Right cardiac atrium (tissue), 5 donors: ENCODE results near the gene CHTOP. TPM values are rescaled to one million over a fixed set of nuclear protein-coding genes. Genes with fewer than 3 reads are reported as not detected.
"Not testable (repeated sequence)": the region's sequence is repeated elsewhere in the genome, so short reads cannot be mapped to it uniquely, and the experiment has no call there.

Experiments
- ATAC-seq, 2 donors: fragments of 200-7000 bp; cut with Tn5 transposase; one replicate each; pipeline versions ENCODE4 v1.8.0 to v1.9.1; 2020; ENCODE audit warnings: moderate library complexity in 2 of 2, mild to moderate bottlenecking in 1 of 2
- DNase-seq, 3 donors: peaks; one replicate each; pipeline ENCODE4 v3.0.0-alpha.2; 2020
- H3K27ac ChIP-seq: one replicate; pipeline ENCODE4 v1.5.1; 2013; ENCODE audit warnings: mild to moderate bottlenecking, low read length, control low read depth, moderate library complexity
- H3K27me3 ChIP-seq: one replicate; pipeline ENCODE4 v1.6.1; 2013; ENCODE audit not compliant: control insufficient read depth, insufficient read depth
- H3K4me1 ChIP-seq: one replicate; pipeline ENCODE4 v1.6.1; 2013; ENCODE audit warnings: low read length; ENCODE audit not compliant: control insufficient read depth, insufficient read depth
- H3K4me3 ChIP-seq: one replicate; pipeline ENCODE4 v1.5.1; 2013; ENCODE audit warnings: low read length, control low read depth
- H3K9me3 ChIP-seq: one replicate; pipeline ENCODE4 v1.6.1; 2013; ENCODE audit warnings: low read length; ENCODE audit not compliant: control insufficient read depth
- WGBS: extraction: QIAGEN DNeasy Blood & Tissue Kit; methylation state at CpG from one replicate; pipeline ENCODE4 v1.1.7; 2013; 5-methylcytosine and 5-hydroxymethylcytosine counted together
- intact Hi-C, 4 donors: fragments of 100-400 bp; cut with DNase I; formaldehyde crosslinking; loops; one replicate each; pipeline versions ENCODE4 v1.11.0 to v1.14.0; 2022 to 2023
- long read RNA-seq, 4 donors: library from polyadenylated mRNA; unstranded; transcript quantifications; one replicate each; pipeline ENCODE4 v2.0.0, GENCODE V29; 2020 to 2021
- polyA plus RNA-seq: library from polyadenylated mRNA; stranded (reverse); fragments of 200-250 nt; gene quantifications from one replicate; pipeline ENCODE4 v1.2.3, GENCODE V29; 2013
- total RNA-seq, 4 donors: library from RNA; stranded (reverse); fragmentation: NEBNext Ultra II Directional; extraction: Animal tissue kit (Norgen Biotek cat#: 25700); gene quantifications; one replicate each; pipeline ENCODE4 v1.2.1, GENCODE V29; 2021
- donor health status: healthy with polysubstance abuse.
- donor health status: DM: no; HTN: yes; CAD: no.
- donor health status: DM: no; HTN: no; CAD: no.
- donor health status: DM: no; HTN: yes; CAD: no; lungs with severe emphysema.
- donor health status: DM: yes; HTN: yes; CAD: no.

Gene CHTOP, protein sequence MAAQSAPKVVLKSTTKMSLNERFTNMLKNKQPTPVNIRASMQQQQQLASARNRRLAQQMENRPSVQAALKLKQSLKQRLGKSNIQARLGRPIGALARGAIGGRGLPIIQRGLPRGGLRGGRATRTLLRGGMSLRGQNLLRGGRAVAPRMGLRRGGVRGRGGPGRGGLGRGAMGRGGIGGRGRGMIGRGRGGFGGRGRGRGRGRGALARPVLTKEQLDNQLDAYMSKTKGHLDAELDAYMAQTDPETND
- total RNA-seq (10 to 100 TPM; 56.1 to 75.3 (median 66.1) TPM), polyA plus RNA-seq (65.0 TPM)
- long read RNA-seq, donor 1, transcript CHTOP-204 (6 exons, 2,096 nt) = minor isoform, 56 of 162 reads
- long read RNA-seq, donor 1, transcript CHTOP-203 (6 exons, 2,165 nt) = major isoform, 57 of 162 reads
- long read RNA-seq, donor 1, partial matches to known transcripts = 2 of 162 reads
- long read RNA-seq, donor 1, other reads (novel, unspliced or antisense) = 45 of 162 reads
- long read RNA-seq, donor 2, transcript CHTOP-203 (6 exons, 2,165 nt) = major isoform, 25 of 61 reads
- long read RNA-seq, donor 2, transcript CHTOP-204 (6 exons, 2,096 nt) = minor isoform, 20 of 61 reads
- long read RNA-seq, donor 2, partial matches to known transcripts = 4 of 61 reads
- long read RNA-seq, donor 2, other reads (novel, unspliced or antisense) = 12 of 61 reads
- long read RNA-seq, donor 3, transcript CHTOP-203 (6 exons, 2,165 nt) = major isoform, 75 of 197 reads
- long read RNA-seq, donor 3, transcript CHTOP-204 (6 exons, 2,096 nt) = minor isoform, 61 of 197 reads
- long read RNA-seq, donor 3, transcript CHTOP-206 (3 exons, 2,553 nt) = minor isoform, 5 of 197 reads
- long read RNA-seq, donor 3, partial matches to known transcripts = 6 of 197 reads
- long read RNA-seq, donor 3, other reads (novel, unspliced or antisense) = 46 of 197 reads
- long read RNA-seq, donor 4, transcript CHTOP-204 (6 exons, 2,096 nt) = major isoform, 17 of 45 reads
- long read RNA-seq, donor 4, transcript CHTOP-203 (6 exons, 2,165 nt) = minor isoform, 13 of 45 reads
- long read RNA-seq, donor 4, partial matches to known transcripts = 0 of 45 reads
- long read RNA-seq, donor 4, other reads (novel, unspliced or antisense) = 14 of 45 reads

DNA sequence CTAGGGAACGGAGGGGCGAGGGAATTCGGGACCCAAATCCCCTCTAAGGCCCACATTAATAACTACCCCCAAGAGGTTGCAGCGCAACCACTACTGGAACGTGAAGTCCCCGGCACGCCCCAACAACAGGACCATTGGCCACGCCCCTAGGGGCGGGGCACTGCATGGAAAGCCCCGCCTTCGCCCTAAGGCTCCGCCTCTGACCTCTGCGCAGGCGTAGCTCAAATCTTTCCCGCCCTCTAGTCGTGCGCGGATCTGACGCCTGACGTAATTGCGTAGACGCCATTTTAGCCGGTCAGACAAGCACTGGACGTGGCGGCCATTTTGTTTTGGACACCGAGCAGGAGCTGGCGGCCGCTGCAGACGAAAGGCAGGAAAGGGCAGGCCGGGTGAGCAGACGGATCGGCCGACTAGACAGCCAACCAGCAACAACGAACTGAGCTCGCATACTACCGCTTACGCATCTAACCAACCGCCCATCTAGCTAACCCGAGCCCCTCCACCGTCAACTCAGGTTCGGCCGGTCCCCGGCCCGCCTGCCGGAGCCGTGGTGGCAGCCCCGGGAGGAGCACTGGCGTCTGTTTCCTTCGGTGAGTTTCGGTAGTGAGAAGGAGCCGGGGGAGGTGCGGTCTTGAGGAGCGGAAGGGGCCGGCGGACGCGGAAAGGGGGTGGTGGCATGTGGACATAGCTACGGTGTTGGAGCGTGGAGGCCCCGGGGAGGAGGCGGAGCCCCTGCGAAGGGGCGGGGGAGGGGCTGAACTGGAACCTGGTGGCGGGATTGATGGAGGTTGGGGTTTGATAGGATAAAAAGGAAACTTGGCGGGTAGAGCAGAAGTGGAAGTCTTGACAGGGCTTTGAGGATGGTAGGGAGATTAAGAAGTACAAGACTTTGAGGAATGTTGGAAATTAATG is at the start of gene CHTOP:
TSS of gene CHTOP (plus strand) at position 313 of the 912 bp plus-strand sequence. CDS start 2,523 bp downstream, outside the sequence.
- DNase-seq (peak; percentile 97 to 99 (median 98)), ATAC-seq (peak; percentile 94 to 95)
- no peaks in the 10 kb centered on the region for H3K9me3 ChIP-seq
- H3K4me1 ChIP-seq = peaks cover 16% of the 10 kb centered on the region
- peak within 1 kb of the TSS; percentile 96 for H3K4me3 ChIP-seq
- H3K27me3 ChIP-seq = no peaks in the 10 kb centered on the region
- H3K27ac ChIP-seq = peak within 1 kb of the TSS; percentile 100
- intact Hi-C loops = no loop called here
- 2% methylated on average over 65 of the region's 65 CpGs for WGBS

DNA sequence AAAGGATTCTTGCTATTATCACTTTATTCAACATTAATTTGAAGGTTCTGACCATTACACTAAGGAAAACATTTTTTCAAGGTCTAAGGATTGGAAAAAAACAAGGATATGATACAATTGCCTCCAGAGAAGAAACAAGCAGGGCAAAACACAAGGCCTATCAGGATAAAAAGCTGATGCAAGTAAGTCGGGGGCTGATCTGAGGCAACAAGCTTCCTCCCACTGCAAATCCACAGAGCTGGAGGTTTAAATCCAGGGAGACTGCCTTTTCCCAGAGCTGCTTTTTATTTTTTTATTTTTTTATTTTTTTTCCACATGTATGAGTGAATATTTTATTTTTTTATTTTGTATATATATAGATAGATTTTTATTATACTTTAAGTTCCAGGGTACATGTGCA is 48.9 kb upstream of the CHTOP start:
- Histone ChIP-seq H3K4me1 (no peaks in the 10 kb centered on the region), H3K9me3 (no peaks in the 10 kb centered on the region), H3K4me3 (no peak overlapping the region), H3K27ac (no peak overlapping the region), H3K27me3 (no peaks in the 10 kb centered on the region)
- ATAC-seq (no peak), DNase-seq (no peak)
- 95% methylated on average over 1 of the region's 1 CpG for WGBS
- intact Hi-C loops = no loop called here

- 44% methylated on average over 1 of the region's 1 CpG for whole genome bisulfite sequencing
- ATAC-seq = no peak
- Histone ChIP-seq H3K4me1 (no peaks in the 10 kb centered on the region), H3K27me3 (no peaks in the 10 kb centered on the region), H3K4me3 (no peak overlapping the region), H3K9me3 (no peaks in the 10 kb centered on the region), H3K27ac (no peak overlapping the region)
- intact Hi-C loops = no loop called here
- no peak for DNase-seq
These were observed 47.5 kb upstream of the CHTOP start for GRCh38 chr1:153586347-153586746.

DNA sequence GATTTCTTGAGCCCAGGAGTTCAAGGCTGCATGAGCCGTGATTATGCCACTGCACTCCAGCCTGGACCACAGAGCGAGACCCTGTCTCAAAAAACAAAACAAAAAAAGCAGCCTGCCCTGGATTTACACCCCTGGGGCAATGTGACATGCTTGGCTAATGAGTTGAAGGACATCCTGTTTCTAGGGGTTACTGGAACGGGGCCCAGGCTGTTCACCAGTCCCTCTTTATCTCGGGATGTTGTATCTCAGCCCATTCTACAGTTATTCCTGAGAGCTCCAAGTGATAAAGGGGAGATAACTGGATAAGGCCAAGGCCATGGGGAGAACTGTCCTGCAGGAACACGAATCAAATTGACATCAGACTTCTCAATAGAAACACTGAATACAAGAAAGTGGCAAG is 46.6 kb upstream of the CHTOP start:
- no peak overlapping the region for H3K4me3 ChIP-seq
- H3K27ac ChIP-seq = no peak overlapping the region
- H3K27me3 ChIP-seq = no peaks in the 10 kb centered on the region
- no peaks in the 10 kb centered on the region for H3K4me1 ChIP-seq
- no peak for DNase-seq
- no peaks in the 10 kb centered on the region for H3K9me3 ChIP-seq
- 38% methylated on average over 5 of the region's 5 CpGs for WGBS
- intact Hi-C loops = no loop called here
- peak; percentile 50 to 68 for ATAC-seq

GRCh38 chr1:153588033-153588432 is 45.8 kb upstream of the CHTOP start:
- H3K9me3 ChIP-seq, H3K27ac ChIP-seq, ATAC-seq, H3K4me1 ChIP-seq, DNase-seq, H3K4me3 ChIP-seq, intact Hi-C loops, H3K27me3 ChIP-seq: not testable (repeated sequence)
- 93% methylated on average over 10 of the region's 10 CpGs for WGBS

- ATAC-seq (no peak), DNase-seq (no peak)
- 65% methylated on average over 2 of the region's 2 CpGs for WGBS
- Histone ChIP-seq H3K4me3 (no peak overlapping the region), H3K27ac (no peak overlapping the region), H3K4me1 (no peaks in the 10 kb centered on the region), H3K27me3 (no peaks in the 10 kb centered on the region), H3K9me3 (no peaks in the 10 kb centered on the region)
- intact Hi-C loops = no loop called here
These were observed 45.4 kb upstream of the CHTOP start for GRCh38 chr1:153588482-153588881.

- Histone ChIP-seq H3K9me3 (no peaks in the 10 kb centered on the region), H3K27me3 (no peaks in the 10 kb centered on the region), H3K4me1 (no peaks in the 10 kb centered on the region), H3K27ac (no peak overlapping the region), H3K4me3 (no peak overlapping the region)
- ATAC-seq = no peak
- intact Hi-C loops = no loop called here
- no peak for DNase-seq
- 57% methylated on average over 4 of the region's 4 CpGs for WGBS
These were observed 41.1 kb upstream of the CHTOP start for GRCh38 chr1:153592748-153593147.

DNA sequence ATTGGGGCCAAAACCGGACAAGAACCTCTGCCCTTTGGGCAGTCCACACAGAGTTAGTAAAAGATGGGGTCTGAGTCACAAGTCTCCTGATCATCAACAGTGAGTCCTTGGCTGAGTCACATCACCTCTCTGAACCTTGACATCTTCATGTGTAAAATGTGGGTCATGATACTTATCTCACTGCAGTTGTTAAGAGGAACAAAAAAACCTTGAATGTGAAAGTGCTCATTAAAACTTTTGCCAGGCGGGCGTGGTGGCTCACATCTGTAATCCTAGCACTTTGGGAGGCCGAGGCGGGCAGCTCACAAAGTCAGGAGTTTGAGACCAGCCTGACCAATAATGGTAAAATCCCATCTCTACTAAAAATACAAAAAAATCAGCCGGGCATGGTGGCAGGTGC is 36.7 kb upstream of the CHTOP start:
- 91% methylated on average over 6 of the region's 6 CpGs for WGBS
- H3K4me1 ChIP-seq = no peaks in the 10 kb centered on the region
- H3K27ac ChIP-seq = no peak overlapping the region
- DNase-seq (no peak), ATAC-seq (no peak)
- no peaks in the 10 kb centered on the region for H3K9me3 ChIP-seq
- no peaks in the 10 kb centered on the region for H3K27me3 ChIP-seq
- intact Hi-C loops = no loop called here
- H3K4me3 ChIP-seq = no peak overlapping the region

GRCh38 chr1:153598309-153599172 is 35.3 kb upstream of the CHTOP start:
- WGBS = 67% methylated on average over 7 of the region's 7 CpGs
- DNase-seq = no peak
- Histone ChIP-seq H3K4me1 (no peaks in the 10 kb centered on the region), H3K9me3 (no peaks in the 10 kb centered on the region), H3K4me3 (no peak overlapping the region), H3K27ac (no peak overlapping the region), H3K27me3 (no peaks in the 10 kb centered on the region)
- peak; percentile 29 to 53 for ATAC-seq
- intact Hi-C loops = no loop called here
